K562 (cell line): ENCODE data around the gene LYAR. TPM values are rescaled to one million over a fixed set of nuclear protein-coding genes. Genes with fewer than 3 reads are reported as not detected.

Experiments
- ATAC-seq: fragments of 200-7000 bp; cut with Tn5 transposase; 3 replicates; pipeline ENCODE4 v1.9.1; 2020; ENCODE audit warnings: moderate library complexity
- BruUV-seq: library from RNA; stranded (reverse); fragments of 400-500 nt; replicated peaks from 2 replicates; lab custom pipeline; 2021; lab: Mats Ljungman, UMichigan
- CTCF ChIA-PET: fragments of 300-600 bp; formaldehyde crosslinking; extraction: SDS; loops from one replicate; lab custom pipeline; 2021; ENCODE audit warnings: low intra/inter-chr PET ratio; lab: Yijun Ruan, JAX
- POLR2A ChIA-PET: fragments of 300-600, 350-650 bp; sonication (Branson Sonifier 250); formaldehyde crosslinking; extraction: SDS; loops from one replicate; lab custom pipeline; 2021; ENCODE audit warnings: antibody characterized with exemption, inconsistent platforms; lab: Yijun Ruan, JAX
- DNase-seq, 4 experiments: peaks; one replicate each; pipeline versions ENCODE4 v3.0.0 to v3.0.0-alpha.2; 2011 to 2018; ENCODE audit warnings: low spot score in 3 of 4, mixed read lengths in 3 of 4; ENCODE audit errors: extremely low read depth in 1 of 4
- FAIRE-seq: peaks from 2 replicates; lab custom pipeline; 2011; peaks lifted over from hg19 to GRCh38; lab: Jason Lieb, UNC
- H2AFZ ChIP-seq: 2 replicates; pipeline ENCODE4 v1.6.0; 2011; ENCODE audit warnings: low read depth, low read length, control low read depth, inconsistent platforms
- H3K27ac ChIP-seq: fragments of 200-600 bp; 3 replicates; pipeline ENCODE4 v1.8.0; 2011; ENCODE audit warnings: low read depth, mild to moderate bottlenecking, control low read depth, inconsistent platforms, low read length, moderate library complexity, mixed read lengths; ENCODE audit errors: extremely low read depth
- H3K27me3 ChIP-seq, 2 experiments: fragments of 300-600 bp in 1 of 2; 2 replicates in 1 of 2; 3 replicates in 1 of 2; pipeline versions ENCODE4 v1.6.0 to v1.8.0; 2011; ENCODE audit warnings: inconsistent platforms in 2 of 2, low read length in 2 of 2, mild to moderate bottlenecking in 1 of 2, mixed read lengths in 1 of 2, moderate library complexity in 1 of 2; ENCODE audit not compliant: control insufficient read depth in 2 of 2, insufficient read depth in 2 of 2
- H3K36me3 ChIP-seq: fragments of 300-600 bp; 3 replicates; pipeline ENCODE4 v1.8.0; 2011; ENCODE audit warnings: mild to moderate bottlenecking, low read length, inconsistent platforms; ENCODE audit not compliant: control insufficient read depth, insufficient read depth
- H3K4me1 ChIP-seq, 2 experiments: fragments of 200-600 bp in 1 of 2; replicated peaks in 1 of 2; 2 replicates in 1 of 2; 3 replicates in 1 of 2; pipeline versions ENCODE4 v1.5.1 to v1.8.0; 2011; ENCODE audit warnings: inconsistent platforms in 2 of 2, low read length in 2 of 2, mild to moderate bottlenecking in 1 of 2, mixed read lengths in 1 of 2, moderate library complexity in 1 of 2; ENCODE audit not compliant: control insufficient read depth in 2 of 2, insufficient read depth in 2 of 2
- H3K4me2 ChIP-seq: 2 replicates; pipeline ENCODE4 v1.6.1; 2011; ENCODE audit warnings: low read length, control low read depth, inconsistent platforms, mixed read lengths; ENCODE audit not compliant: insufficient read depth
- H3K4me3 ChIP-seq: fragments of 200-600 bp; sonication (generic), shearing (Covaris generic); 2 replicates; pipeline ENCODE4 v1.5.1; 2016; ENCODE audit warnings: control low read depth, inconsistent platforms
- H3K79me2 ChIP-seq: fragments of 200-600 bp; 3 replicates; pipeline ENCODE4 v1.8.0; 2011; ENCODE audit warnings: low read length, inconsistent platforms; ENCODE audit not compliant: control insufficient read depth, insufficient read depth
- H3K9ac ChIP-seq, 2 experiments: 2 replicates each; pipeline versions ENCODE4 v1.6.0 to v1.6.1; 2011; ENCODE audit warnings: low read depth in 2 of 2, low read length in 2 of 2, control low read depth in 1 of 2, inconsistent platforms in 1 of 2, mild to moderate bottlenecking in 1 of 2, mixed read lengths in 1 of 2; ENCODE audit not compliant: insufficient read depth in 1 of 2
- H3K9me1 ChIP-seq: one replicate; pipeline ENCODE4 v1.6.0; 2011; ENCODE audit warnings: inconsistent platforms, mild to moderate bottlenecking, low read length, moderate library complexity; ENCODE audit not compliant: control insufficient read depth, insufficient read depth
- H3K9me3 ChIP-seq: replicated peaks from 2 replicates; pipeline ENCODE4 v1.5.1; 2011; ENCODE audit warnings: low read depth, low read length, inconsistent platforms; ENCODE audit not compliant: control insufficient read depth, insufficient read depth
- H4K20me1 ChIP-seq: replicated peaks from 2 replicates; pipeline ENCODE4 v1.6.1; 2011; ENCODE audit warnings: low read length, inconsistent platforms, mixed read lengths; ENCODE audit not compliant: control insufficient read depth, insufficient read depth
- ATF1 ChIP-seq, 2 experiments: fragments of 450-650 bp in 1 of 2; IDR thresholded peaks; 2 replicates each; pipeline ENCODE4 v1.6.1; 2016; ENCODE audit warnings: missing compliant biosample characterization in 1 of 2, missing genetic modification characterization in 1 of 2
- CTBP1 ChIP-seq: fragments of 450-650 bp; IDR thresholded peaks from 2 replicates; pipeline ENCODE4 v1.6.1; 2016; ENCODE audit warnings: borderline replicate concordance
- GATA2 ChIP-seq: sonication (generic); formaldehyde crosslinking; IDR thresholded peaks from 2 replicates; pipeline ENCODE4 v1.4.0; 2020; ENCODE audit warnings: mild to moderate bottlenecking, missing genetic modification reagents
- HMG20A ChIP-seq: fragments of 450-650 bp; formaldehyde crosslinking; conservative IDR thresholded peaks from 2 replicates; pipeline ENCODE4 v1.4.0; 2020; ENCODE audit warnings: mild to moderate bottlenecking, mixed read lengths
- MECOM ChIP-seq: fragments of 250-450 bp; sonication (Bioruptor Pico); IDR thresholded peaks from 2 replicates; pipeline ENCODE4 v1.8.0; 2022; ENCODE audit warnings: inconsistent platforms
- PTRF ChIP-seq: fragments of 450-650 bp; IDR thresholded peaks from 2 replicates; pipeline ENCODE4 v1.6.1; 2016; ENCODE audit warnings: mild to moderate bottlenecking, missing genetic modification characterization, missing compliant biosample characterization
- RB1 ChIP-seq: fragments of 450-650 bp; IDR thresholded peaks from 2 replicates; pipeline ENCODE4 v1.6.1; 2017; ENCODE audit warnings: low read depth, mild to moderate bottlenecking
- RBM15 ChIP-seq: fragments of 200-400 bp; formaldehyde crosslinking; IDR thresholded peaks from 2 replicates; pipeline ENCODE4 v1.6.1; 2018; ENCODE audit warnings: mild to moderate bottlenecking, low read length, moderate library complexity; ENCODE audit not compliant: insufficient read depth
- RCOR1 ChIP-seq, 2 experiments: IDR thresholded peaks; 2 replicates each; pipeline ENCODE4 v1.6.1; 2012; ENCODE audit warnings: low read depth in 2 of 2, low read length in 2 of 2, borderline replicate concordance in 1 of 2, improper control_type of control experiment in 1 of 2
- SIX5 ChIP-seq, 2 experiments: IDR thresholded peaks; 2 replicates each; pipeline ENCODE4 v1.6.1; 2011; ENCODE audit warnings: low read length in 2 of 2, borderline replicate concordance in 1 of 2, low read depth in 1 of 2, mild to moderate bottlenecking in 1 of 2, moderate library complexity in 1 of 2; ENCODE audit not compliant: insufficient read depth in 1 of 2
- ZNF253 ChIP-seq: fragments of 250-450 bp; sonication (Bioruptor Pico); conservative IDR thresholded peaks from 2 replicates; pipeline ENCODE4 v1.6.1; 2021; ENCODE audit warnings: mild to moderate bottlenecking
- ZNF3 ChIP-seq: fragments of 250-450 bp; sonication (Bioruptor Pico); IDR thresholded peaks from 2 replicates; pipeline ENCODE4 v1.5.0; 2021; ENCODE audit warnings: mild to moderate bottlenecking, moderate library complexity
- ZNF311 ChIP-seq: fragments of 250-450 bp; sonication (Bioruptor Pico); IDR thresholded peaks from 2 replicates; pipeline ENCODE4 v1.4.0; 2020; ENCODE audit warnings: mild to moderate bottlenecking, moderate library complexity
- ZNF436 ChIP-seq: fragments of 250-450, 450-650 bp; sonication (Bioruptor Pico); formaldehyde crosslinking; IDR thresholded peaks from 2 replicates; pipeline ENCODE4 v1.7.0; 2020; ENCODE audit warnings: mild to moderate bottlenecking
- WGBS: fragments of 100-300 bp; shearing (Covaris generic); methylation state at CpG from one replicate; pipeline ENCODE4 v1.1.6; 2016; ENCODE audit warnings: low coverage, mixed read lengths; ENCODE audit not compliant: insufficient coverage; ENCODE audit errors: missing lambda C conversion rate; 5-methylcytosine and 5-hydroxymethylcytosine counted together
- in situ Hi-C: fragments of 300-500 bp; cut with MboI; formaldehyde crosslinking; loops from 4 replicates; pipeline ENCODE4 v1.15.0; 2018; ENCODE audit warnings: inconsistent platforms, mixed read lengths
- intact Hi-C: fragments of 100-400 bp; cut with micrococcal nuclease; formaldehyde crosslinking; loops from 2 replicates; pipeline ENCODE4 v1.14.2; 2022
- polyA plus RNA-seq, 8 experiments: library from polyadenylated mRNA; depleted of rRNA in 4 of 8; stranded (reverse) in 5 of 8; unstranded in 3 of 8; fragments of >200 nt; fragmentation: Nextera tagmentation in 2 of 8; fragmentation: Illumina TruSeq in 1 of 8; extraction: Ambion mirVana in 2 of 8; extraction: Trizol in 1 of 8; gene quantifications; 2 replicates each; pipeline versions ENCODE4 v1.2.1 to v1.2.3, GENCODE V29; 2011 to 2014; ENCODE audit warnings: inconsistent platforms in 1 of 8, missing spikeins in 1 of 8
- total RNA-seq, 7 experiments: library from RNA; depleted of rRNA in 6 of 7; stranded (reverse); fragments of >200 nt in 6 of 7; fragmentation: Illumina TruSeq in 2 of 7; extraction: Trizol in 2 of 7; gene quantifications; 2 replicates each; pipeline versions ENCODE4 v1.2.1 to v1.2.3, GENCODE V29; 2011 to 2021; ENCODE audit warnings: low replicate concordance in 1 of 7
- TF ChIP-seq, protein P1 (sequence below): sonication (generic); formaldehyde crosslinking; IDR thresholded peaks from 2 replicates; pipeline ENCODE4 v1.8.0; 2022; ENCODE audit warnings: missing genetic modification reagents, mild to moderate bottlenecking, borderline replicate concordance
- TF ChIP-seq, protein P2 (sequence below): fragments of 450-650 bp; IDR thresholded peaks from 2 replicates; pipeline ENCODE4 v1.6.1; 2016
- TF ChIP-seq, protein P3 (sequence below): fragments of 250-450 bp; sonication (Bioruptor Pico); IDR thresholded peaks from 2 replicates; pipeline ENCODE4 v1.9.0; 2021; ENCODE audit warnings: mild to moderate bottlenecking
- TF ChIP-seq, protein P4 (sequence below): fragments of 450-650 bp; formaldehyde crosslinking; IDR thresholded peaks from 2 replicates; pipeline ENCODE4 v1.4.0; 2020; ENCODE audit warnings: mild to moderate bottlenecking, moderate library complexity

Gene LYAR
- total and polyA plus RNA-seq, 9 of the 15 experiments (the other 6 are each of a cell fraction or from before 2014, with no cell fraction given) = 28.3 to 172 (median 127) TPM

DNA sequence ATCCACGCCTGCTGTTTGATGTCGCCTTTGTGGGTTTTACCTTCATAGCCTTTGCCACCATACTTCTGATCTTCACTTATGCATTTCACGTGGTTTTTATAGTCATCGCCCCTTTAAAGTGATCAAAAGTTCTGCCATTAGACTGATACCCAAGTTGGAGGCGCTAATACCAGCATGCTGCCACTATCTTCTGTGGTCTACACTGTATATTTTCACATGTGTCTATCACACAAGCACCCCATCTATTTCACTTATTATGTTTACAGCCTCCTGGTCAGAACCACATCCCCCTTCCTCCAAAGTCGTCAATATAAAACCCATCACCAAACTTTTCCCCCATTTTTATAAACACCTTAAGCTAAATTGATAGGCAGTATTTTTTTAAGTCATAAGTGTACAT is 8.2 kb downstream of the LYAR start:
- Histone ChIP-seq H3K79me2 (peaks cover 34% of the 10 kb centered on the region), H3K4me2 (no peak overlapping the region), H3K9ac (no peak overlapping the region), H3K27me3 (no peaks in the 10 kb centered on the region), H3K9me3 (no peaks in the 10 kb centered on the region), H4K20me1 (no peaks in the 10 kb centered on the region), H3K27ac (no peak overlapping the region), H3K9me1 (no peaks in the 10 kb centered on the region)
- FAIRE-seq (no peak), DNase-seq (no peak), ATAC-seq (no peak)
- BruUV-seq = no TSS peak
- in situ Hi-C loops = no loop called here
- CTCF ChIA-PET = no interaction called here
- intact Hi-C loops = no loop called here
- POLR2A ChIA-PET = interaction anchor here (0.6 to 0.8 kb wide), 2 partner anchors 43 to 1864 kb away, joined by 3 to 6 read pairs; no protein-coding TSS in a partner anchor
- 77% methylated on average over 6 of the region's 6 CpGs for WGBS
- TF ChIP-seq RCOR1 (IDR thresholded peaks at IDR 0.05; ENCODE audit: borderline replicate concordance in 1 of 2, low read depth in 2 of 2, low read length in 2 of 2) (no peak), RB1 (no peak), GATA2 (CRISPR knock-in tag) (no peak), CTBP1 (no peak), ZNF253 (no peak), SIX5 (IDR thresholded peaks at IDR 0.05; ENCODE audit: borderline replicate concordance in 1 of 2, insufficient read depth in 1 of 2, low read depth in 1 of 2, low read length in 2 of 2) (no peak), ZNF436 (CRISPR knock-in tag) (no peak), PTRF (tag) (no peak), ZNF311 (CRISPR knock-in tag) (no peak), HMG20A (CRISPR knock-in tag) (no peak), ZNF3 (no peak), ATF1 (CRISPR knock-in tag; IDR thresholded peaks at IDR 0.05) (no peak), ATF1 (tag; IDR thresholded peaks at IDR 0.05) (no peak), RBM15 (no peak), MECOM (CRISPR knock-in tag) (no peak)
- TF ChIP-seq, protein P1, sequence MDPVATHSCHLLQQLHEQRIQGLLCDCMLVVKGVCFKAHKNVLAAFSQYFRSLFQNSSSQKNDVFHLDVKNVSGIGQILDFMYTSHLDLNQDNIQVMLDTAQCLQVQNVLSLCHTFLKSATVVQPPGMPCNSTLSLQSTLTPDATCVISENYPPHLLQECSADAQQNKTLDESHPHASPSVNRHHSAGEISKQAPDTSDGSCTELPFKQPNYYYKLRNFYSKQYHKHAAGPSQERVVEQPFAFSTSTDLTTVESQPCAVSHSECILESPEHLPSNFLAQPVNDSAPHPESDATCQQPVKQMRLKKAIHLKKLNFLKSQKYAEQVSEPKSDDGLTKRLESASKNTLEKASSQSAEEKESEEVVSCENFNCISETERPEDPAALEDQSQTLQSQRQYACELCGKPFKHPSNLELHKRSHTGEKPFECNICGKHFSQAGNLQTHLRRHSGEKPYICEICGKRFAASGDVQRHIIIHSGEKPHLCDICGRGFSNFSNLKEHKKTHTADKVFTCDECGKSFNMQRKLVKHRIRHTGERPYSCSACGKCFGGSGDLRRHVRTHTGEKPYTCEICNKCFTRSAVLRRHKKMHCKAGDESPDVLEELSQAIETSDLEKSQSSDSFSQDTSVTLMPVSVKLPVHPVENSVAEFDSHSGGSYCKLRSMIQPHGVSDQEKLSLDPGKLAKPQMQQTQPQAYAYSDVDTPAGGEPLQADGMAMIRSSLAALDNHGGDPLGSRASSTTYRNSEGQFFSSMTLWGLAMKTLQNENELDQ = no peak
- TF ChIP-seq, protein P2, sequence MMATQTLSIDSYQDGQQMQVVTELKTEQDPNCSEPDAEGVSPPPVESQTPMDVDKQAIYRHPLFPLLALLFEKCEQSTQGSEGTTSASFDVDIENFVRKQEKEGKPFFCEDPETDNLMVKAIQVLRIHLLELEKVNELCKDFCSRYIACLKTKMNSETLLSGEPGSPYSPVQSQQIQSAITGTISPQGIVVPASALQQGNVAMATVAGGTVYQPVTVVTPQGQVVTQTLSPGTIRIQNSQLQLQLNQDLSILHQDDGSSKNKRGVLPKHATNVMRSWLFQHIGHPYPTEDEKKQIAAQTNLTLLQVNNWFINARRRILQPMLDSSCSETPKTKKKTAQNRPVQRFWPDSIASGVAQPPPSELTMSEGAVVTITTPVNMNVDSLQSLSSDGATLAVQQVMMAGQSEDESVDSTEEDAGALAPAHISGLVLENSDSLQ = no peak
- TF ChIP-seq, protein P3, sequence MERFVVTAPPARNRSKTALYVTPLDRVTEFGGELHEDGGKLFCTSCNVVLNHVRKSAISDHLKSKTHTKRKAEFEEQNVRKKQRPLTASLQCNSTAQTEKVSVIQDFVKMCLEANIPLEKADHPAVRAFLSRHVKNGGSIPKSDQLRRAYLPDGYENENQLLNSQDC (CRISPR knock-in tag) = no peak
- TF ChIP-seq, protein P4, sequence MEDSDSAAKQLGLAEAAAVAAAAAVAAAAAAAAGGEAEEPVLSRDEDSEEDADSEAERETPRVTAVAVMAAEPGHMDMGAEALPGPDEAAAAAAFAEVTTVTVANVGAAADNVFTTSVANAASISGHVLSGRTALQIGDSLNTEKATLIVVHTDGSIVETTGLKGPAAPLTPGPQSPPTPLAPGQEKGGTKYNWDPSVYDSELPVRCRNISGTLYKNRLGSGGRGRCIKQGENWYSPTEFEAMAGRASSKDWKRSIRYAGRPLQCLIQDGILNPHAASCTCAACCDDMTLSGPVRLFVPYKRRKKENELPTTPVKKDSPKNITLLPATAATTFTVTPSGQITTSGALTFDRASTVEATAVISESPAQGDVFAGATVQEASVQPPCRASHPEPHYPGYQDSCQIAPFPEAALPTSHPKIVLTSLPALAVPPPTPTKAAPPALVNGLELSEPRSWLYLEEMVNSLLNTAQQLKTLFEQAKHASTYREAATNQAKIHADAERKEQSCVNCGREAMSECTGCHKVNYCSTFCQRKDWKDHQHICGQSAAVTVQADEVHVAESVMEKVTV = no peak
- TF ChIP-seq, all 486 proteins: peak for 0
- Histone ChIP-seq H3K4me1 (peaks cover 5 to 15% of the 10 kb centered on the region in 2 experiments; a peak in 3 of 5 replicates), H3K36me3 (peaks cover 93% of the 10 kb centered on the region), H3K4me3 (no peak overlapping the region), H2AFZ (no peak overlapping the region)
